Endothelial cell of umbilical vein (primary cell): ENCODE results near the gene MAMSTR.

ENCODE experiments used
- CTCF ChIP-seq, 2 donors: IDR thresholded peaks; 1 replicate in 1 of 2; 2 replicates in 1 of 2; pipeline ENCODE4 v1.5.1; 2011; ENCODE audit warnings: low read length in 2 of 2, mild to moderate bottlenecking in 2 of 2, moderate library complexity in 2 of 2, control low read depth in 1 of 2, inconsistent platforms in 1 of 2, low read depth in 1 of 2; ENCODE audit not compliant: insufficient read depth in 1 of 2; ENCODE audit errors: extremely low read depth in 1 of 2
- POLR2A ChIP-seq: IDR thresholded peaks from 2 replicates; pipeline ENCODE4 v1.6.1; 2012; ENCODE audit warnings: low read depth, mild to moderate bottlenecking, control low read depth, low read length

- TF ChIP-seq POLR2A, result no peak
- TF ChIP-seq CTCF (IDR thresholded peaks at IDR 0.05; ENCODE audit: extremely low read depth in 1 of 2, insufficient read depth in 1 of 2, low read depth in 1 of 2, low read length in 2 of 2), result no peak
These were observed 4.5 kb downstream of the MAMSTR start for GRCh38 chr19:48714759-48715675.
